ENCODE data around the gene SFMBT1.

The SFMBT1 gene

DNA sequence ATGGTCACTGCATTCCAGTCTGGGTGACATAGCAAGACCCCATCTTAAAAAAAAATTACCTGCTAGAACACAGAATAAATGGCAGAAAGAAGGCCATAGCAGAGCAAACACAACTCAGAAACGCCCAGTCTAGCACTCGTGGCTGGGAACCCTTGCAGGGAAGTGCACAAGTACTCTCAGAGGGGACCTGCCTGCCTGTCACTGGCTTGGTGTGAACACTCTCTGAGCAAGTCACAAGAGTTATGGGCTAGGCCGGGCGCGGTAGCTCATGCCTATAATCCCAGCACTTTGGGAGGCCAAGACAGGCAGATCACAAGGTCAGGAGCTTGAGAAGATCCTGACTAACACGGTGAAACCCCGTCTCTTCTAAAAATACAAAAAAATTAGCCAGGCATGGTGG is 17.2 kb downstream of the SFMBT1 start:
- Histone ChIP-seq H3K27me3 (ENCODE audit: control insufficient read depth in 1 of 2, insufficient read depth in 1 of 2, low read length in 2 of 2) (no peaks in the 10 kb centered on the region), H2AK5ac (ENCODE audit: low read length, severe bottlenecking) (no peak overlapping the region), H3K4me2 (ENCODE audit: low read length, poor library complexity, severe bottlenecking) (no peak overlapping the region), H4K91ac (ENCODE audit: low read length) (no peak overlapping the region), H3K4me3 (ENCODE audit: insufficient read depth in 1 of 2, low read depth in 1 of 2, low read length in 2 of 2) (no peak overlapping the region), H2AFZ (ENCODE audit: low read depth, low read length) (no peak overlapping the region), H2BK12ac (ENCODE audit: low read length in 2 of 2) (no peak overlapping the region), H3K27ac (ENCODE audit: low read length, poor library complexity, severe bottlenecking) (no peak overlapping the region), H3K4ac (ENCODE audit: low read depth in 1 of 2, low read length in 2 of 2) (no peak overlapping the region), H3K4me1 (ENCODE audit: control insufficient read depth, insufficient read depth, low read depth, low read length) (no peaks in the 10 kb centered on the region), H3K9me3 (ENCODE audit: control insufficient read depth, low read length) (no peaks in the 10 kb centered on the region), H2BK5ac (ENCODE audit: low read depth, low read length, poor library complexity, severe bottlenecking) (no peak overlapping the region), H3K36me3 (ENCODE audit: control insufficient read depth in 1 of 2, insufficient read depth in 2 of 2, low read depth in 1 of 2, low read length in 2 of 2) (no peaks in the 10 kb centered on the region), H3K18ac (ENCODE audit: low read depth in 1 of 2, low read length in 2 of 2) (no peak overlapping the region), H4K8ac (ENCODE audit: low read length) (no peak overlapping the region), H3K23ac (ENCODE audit: low read length in 2 of 2) (no peak overlapping the region), H3K14ac (ENCODE audit: low read length in 2 of 2) (no peak overlapping the region), H2BK15ac (ENCODE audit: low read depth, poor library complexity, severe bottlenecking) (no peak overlapping the region), H2BK120ac (ENCODE audit: low read depth, low read length) (no peak overlapping the region), H3K9ac (ENCODE audit: low read length) (no peak overlapping the region), H3K79me1 (replicated peaks; ENCODE audit: low read length, poor library complexity, severe bottlenecking) (peaks cover 5% of the 10 kb centered on the region)
- DNase-seq, result no peak
- 96% methylated on average over 7 of the region's 7 CpGs for WGBS

GRCh38 chr3:53027254-53027844 is 18.5 kb downstream of the SFMBT1 start:
- H3K4ac ChIP-seq (ENCODE audit: low read depth in 1 of 2, low read length in 2 of 2), result no peak overlapping the region
- H3K23ac ChIP-seq (ENCODE audit: low read length in 2 of 2), result no peak overlapping the region
- H3K9ac ChIP-seq (ENCODE audit: low read length), result no peak overlapping the region
- DNase-seq, result no peak
- 82% methylated on average over 3 of the region's 4 CpGs for WGBS
- H3K9me3 ChIP-seq (ENCODE audit: control insufficient read depth, low read length), result no peaks in the 10 kb centered on the region
- H2BK15ac ChIP-seq (ENCODE audit: low read depth, poor library complexity, severe bottlenecking), result no peak overlapping the region
- no peak overlapping the region for H2BK120ac ChIP-seq (ENCODE audit: low read depth, low read length)
- no peak overlapping the region for H2AFZ ChIP-seq (ENCODE audit: low read depth, low read length)
- H4K8ac ChIP-seq (ENCODE audit: low read length), result no peak overlapping the region
- H3K36me3 ChIP-seq (ENCODE audit: control insufficient read depth in 1 of 2, insufficient read depth in 2 of 2, low read depth in 1 of 2, low read length in 2 of 2), result no peaks in the 10 kb centered on the region
- no peak overlapping the region for H2BK5ac ChIP-seq (ENCODE audit: low read depth, low read length, poor library complexity, severe bottlenecking)
- no peak overlapping the region for H4K91ac ChIP-seq (ENCODE audit: low read length)
- peaks cover 5% of the 10 kb centered on the region for H3K79me1 ChIP-seq (replicated peaks; ENCODE audit: low read length, poor library complexity, severe bottlenecking)
- no peaks in the 10 kb centered on the region for H3K4me1 ChIP-seq (ENCODE audit: control insufficient read depth, insufficient read depth, low read depth, low read length)
- H3K14ac ChIP-seq (ENCODE audit: low read length in 2 of 2), result no peak overlapping the region
- no peak overlapping the region for H3K18ac ChIP-seq (ENCODE audit: low read depth in 1 of 2, low read length in 2 of 2)
- H3K27me3 ChIP-seq (ENCODE audit: control insufficient read depth in 1 of 2, insufficient read depth in 1 of 2, low read length in 2 of 2), result no peaks in the 10 kb centered on the region
- no peak overlapping the region for H2BK12ac ChIP-seq (ENCODE audit: low read length in 2 of 2)
- no peak overlapping the region for H2AK5ac ChIP-seq (ENCODE audit: low read length, severe bottlenecking)
- H3K4me3 ChIP-seq (ENCODE audit: insufficient read depth in 1 of 2, low read depth in 1 of 2, low read length in 2 of 2), result no peak overlapping the region
- H3K4me2 ChIP-seq (ENCODE audit: low read length, poor library complexity, severe bottlenecking), result no peak overlapping the region
- H3K27ac ChIP-seq (ENCODE audit: low read length, poor library complexity, severe bottlenecking), result no peak overlapping the region

GRCh38 chr3:53026382-53027162 is 19.3 kb downstream of the SFMBT1 start:
- H2BK5ac ChIP-seq (ENCODE audit: low read depth, low read length, poor library complexity, severe bottlenecking), result no peak overlapping the region
- H2AFZ ChIP-seq (ENCODE audit: low read depth, low read length), result no peak overlapping the region
- DNase-seq, result no peak
- H3K14ac ChIP-seq (ENCODE audit: low read length in 2 of 2), result no peak overlapping the region
- H3K27me3 ChIP-seq (ENCODE audit: control insufficient read depth in 1 of 2, insufficient read depth in 1 of 2, low read length in 2 of 2), result no peaks in the 10 kb centered on the region
- H3K36me3 ChIP-seq (ENCODE audit: control insufficient read depth in 1 of 2, insufficient read depth in 2 of 2, low read depth in 1 of 2, low read length in 2 of 2), result no peaks in the 10 kb centered on the region
- H3K27ac ChIP-seq (ENCODE audit: low read length, poor library complexity, severe bottlenecking), result no peak overlapping the region
- H3K23ac ChIP-seq (ENCODE audit: low read length in 2 of 2), result no peak overlapping the region
- peaks cover 5% of the 10 kb centered on the region for H3K79me1 ChIP-seq (replicated peaks; ENCODE audit: low read length, poor library complexity, severe bottlenecking)
- no peaks in the 10 kb centered on the region for H3K9me3 ChIP-seq (ENCODE audit: control insufficient read depth, low read length)
- H2BK12ac ChIP-seq (ENCODE audit: low read length in 2 of 2), result no peak overlapping the region
- H2AK5ac ChIP-seq (ENCODE audit: low read length, severe bottlenecking), result no peak overlapping the region
- H4K8ac ChIP-seq (ENCODE audit: low read length), result peak overlapping the region; percentile 35
- no peak overlapping the region for H4K91ac ChIP-seq (ENCODE audit: low read length)
- H3K4me1 ChIP-seq (ENCODE audit: control insufficient read depth, insufficient read depth, low read depth, low read length), result no peaks in the 10 kb centered on the region
- H3K4me3 ChIP-seq (ENCODE audit: insufficient read depth in 1 of 2, low read depth in 1 of 2, low read length in 2 of 2), result no peak overlapping the region
- H3K9ac ChIP-seq (ENCODE audit: low read length), result no peak overlapping the region
- no peak overlapping the region for H3K4ac ChIP-seq (ENCODE audit: low read depth in 1 of 2, low read length in 2 of 2)
- 80% methylated on average over 10 of the region's 10 CpGs for WGBS
- no peak overlapping the region for H2BK120ac ChIP-seq (ENCODE audit: low read depth, low read length)
- H3K18ac ChIP-seq (ENCODE audit: low read depth in 1 of 2, low read length in 2 of 2), result no peak overlapping the region
- no peak overlapping the region for H2BK15ac ChIP-seq (ENCODE audit: low read depth, poor library complexity, severe bottlenecking)
- H3K4me2 ChIP-seq (ENCODE audit: low read length, poor library complexity, severe bottlenecking), result no peak overlapping the region

GRCh38 chr3:53024315-53024714 is 21.6 kb downstream of the SFMBT1 start:
- peaks cover 3% of the 10 kb centered on the region for H3K79me1 ChIP-seq (replicated peaks; ENCODE audit: low read length, poor library complexity, severe bottlenecking)
- H2AFZ ChIP-seq (ENCODE audit: low read depth, low read length), result no peak overlapping the region
- no peak overlapping the region for H3K27ac ChIP-seq (ENCODE audit: low read length, poor library complexity, severe bottlenecking)
- H4K91ac ChIP-seq (ENCODE audit: low read length), result no peak overlapping the region
- no peak overlapping the region for H3K4ac ChIP-seq (ENCODE audit: low read depth in 1 of 2, low read length in 2 of 2)
- H3K4me1 ChIP-seq (ENCODE audit: control insufficient read depth, insufficient read depth, low read depth, low read length), result no peaks in the 10 kb centered on the region
- no peak overlapping the region for H2BK5ac ChIP-seq (ENCODE audit: low read depth, low read length, poor library complexity, severe bottlenecking)
- H2BK15ac ChIP-seq (ENCODE audit: low read depth, poor library complexity, severe bottlenecking), result no peak overlapping the region
- H3K4me2 ChIP-seq (ENCODE audit: low read length, poor library complexity, severe bottlenecking), result no peak overlapping the region
- H3K4me3 ChIP-seq (ENCODE audit: insufficient read depth in 1 of 2, low read depth in 1 of 2, low read length in 2 of 2), result no peak overlapping the region
- H4K8ac ChIP-seq (ENCODE audit: low read length), result no peak overlapping the region
- no peak overlapping the region for H2BK12ac ChIP-seq (ENCODE audit: low read length in 2 of 2)
- WGBS, result 85% methylated on average over 6 of the region's 6 CpGs
- no peak overlapping the region for H3K14ac ChIP-seq (ENCODE audit: low read length in 2 of 2)
- no peaks in the 10 kb centered on the region for H3K27me3 ChIP-seq (ENCODE audit: control insufficient read depth in 1 of 2, insufficient read depth in 1 of 2, low read length in 2 of 2)
- no peak overlapping the region for H3K9ac ChIP-seq (ENCODE audit: low read length)
- no peak overlapping the region for H3K23ac ChIP-seq (ENCODE audit: low read length in 2 of 2)
- H2AK5ac ChIP-seq (ENCODE audit: low read length, severe bottlenecking), result no peak overlapping the region
- H3K18ac ChIP-seq (ENCODE audit: low read depth in 1 of 2, low read length in 2 of 2), result no peak overlapping the region
- no peaks in the 10 kb centered on the region for H3K36me3 ChIP-seq (ENCODE audit: control insufficient read depth in 1 of 2, insufficient read depth in 2 of 2, low read depth in 1 of 2, low read length in 2 of 2)
- no peaks in the 10 kb centered on the region for H3K9me3 ChIP-seq (ENCODE audit: control insufficient read depth, low read length)
- no peak for DNase-seq
- H2BK120ac ChIP-seq (ENCODE audit: low read depth, low read length), result no peak overlapping the region

Measured in mesenchymal stem cell (in vitro differentiated cells and primary cell).